ENCODE data around the gene ATXN8OS.
"Not testable (repeated sequence)": the region's sequence is repeated elsewhere in the genome, so short reads cannot be mapped to it uniquely, and the experiment has no call there.

The ATXN8OS gene

GRCh38 chr13:70107498-70108281 is at the start of gene ATXN8OS:
Gene ATXN8OS, plus strand, starts transcription at chr13:70107826.
- DNase-seq (ENCODE audit: low spot score), result no peak

GRCh38 chr13:70080012-70080411 is 27.6 kb upstream of the ATXN8OS start:
- no peak for DNase-seq (ENCODE audit: low spot score)

DNA sequence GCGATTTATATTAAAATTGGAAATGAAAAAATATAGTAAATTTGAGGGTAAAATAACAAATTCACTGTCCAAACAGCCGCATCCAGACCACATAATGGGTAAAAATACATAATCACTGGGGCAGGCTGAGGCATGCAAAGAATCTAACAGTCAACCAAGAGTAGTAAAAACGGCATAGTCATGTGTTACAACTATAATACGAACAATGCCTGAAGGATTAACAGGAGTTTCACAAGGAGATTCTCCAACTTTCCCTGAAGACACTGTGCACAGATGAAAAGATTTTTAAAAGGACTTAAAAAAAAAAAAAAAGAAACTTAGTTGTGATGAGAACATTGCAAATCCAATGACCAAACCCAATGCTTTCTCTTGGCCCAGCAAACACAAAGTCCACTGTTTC is 20.4 kb upstream of the ATXN8OS start:
- no peak for DNase-seq (ENCODE audit: low spot score)

DNA sequence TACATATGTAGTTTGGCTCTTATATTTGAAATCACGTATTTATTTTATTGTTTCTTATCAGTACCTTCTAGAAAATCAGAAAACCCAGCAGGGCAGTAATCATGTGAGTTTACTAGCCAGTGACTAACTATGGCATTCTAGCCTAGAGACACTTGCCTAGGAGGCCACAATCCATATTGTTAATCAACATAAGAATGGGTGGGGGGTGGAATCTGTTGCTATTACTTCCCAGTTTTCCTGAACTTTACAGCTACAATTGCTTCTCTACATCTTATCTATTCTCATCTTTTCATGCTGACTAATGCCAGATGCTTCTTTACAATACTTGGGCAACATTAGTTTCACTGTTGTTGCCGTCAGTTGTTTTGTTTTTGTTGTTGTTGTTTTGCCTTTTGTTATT is 18.7 kb upstream of the ATXN8OS start:
- DNase-seq (ENCODE audit: low spot score), result no peak

GRCh38 chr13:70090036-70090723 is 17.4 kb upstream of the ATXN8OS start:
- no peak for DNase-seq (ENCODE audit: low spot score)

DNA sequence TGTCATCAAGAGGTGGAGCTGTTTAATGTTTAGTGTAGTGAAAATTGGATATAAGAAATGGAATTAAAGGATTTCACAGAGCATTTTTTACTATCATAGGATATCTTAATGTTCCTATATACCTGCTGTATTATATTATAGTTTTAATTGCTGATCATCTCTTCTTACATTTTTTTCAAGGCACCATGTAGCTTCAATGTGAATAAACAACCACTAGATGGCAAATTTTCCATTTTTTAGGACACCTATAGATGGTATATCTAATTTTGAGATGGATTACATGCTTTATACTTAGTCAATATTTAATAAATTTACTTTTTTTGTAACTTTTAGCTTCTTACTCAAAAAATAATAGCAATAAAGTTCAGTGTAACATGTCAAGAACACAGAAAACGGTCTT is 9.0 kb upstream of the ATXN8OS start:
- peak; percentile 26 for DNase-seq (ENCODE audit: low spot score)

DNA sequence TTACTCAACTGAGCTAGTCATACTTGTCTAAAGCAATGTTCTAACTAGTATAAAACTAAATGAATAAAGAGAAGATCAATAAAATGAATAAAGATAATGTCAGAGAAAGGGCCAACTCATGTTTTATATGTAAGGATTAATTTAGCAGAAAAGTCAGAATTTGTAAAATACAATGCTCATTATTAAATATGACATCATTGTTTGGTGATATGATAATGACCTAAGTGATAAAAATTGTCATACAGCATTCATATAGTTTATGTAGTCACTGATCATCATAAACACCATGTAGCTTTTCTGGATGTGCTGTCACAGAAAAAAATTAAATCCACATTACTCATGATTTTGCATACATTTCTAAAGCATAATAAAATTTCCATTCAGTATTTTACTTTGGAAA is 3.1 kb upstream of the ATXN8OS start:
- DNase-seq (ENCODE audit: low spot score), result no peak

GRCh38 chr13:70107125-70107497 is 515 bp upstream of the ATXN8OS start:
- no peak for DNase-seq (ENCODE audit: low spot score)

DNA sequence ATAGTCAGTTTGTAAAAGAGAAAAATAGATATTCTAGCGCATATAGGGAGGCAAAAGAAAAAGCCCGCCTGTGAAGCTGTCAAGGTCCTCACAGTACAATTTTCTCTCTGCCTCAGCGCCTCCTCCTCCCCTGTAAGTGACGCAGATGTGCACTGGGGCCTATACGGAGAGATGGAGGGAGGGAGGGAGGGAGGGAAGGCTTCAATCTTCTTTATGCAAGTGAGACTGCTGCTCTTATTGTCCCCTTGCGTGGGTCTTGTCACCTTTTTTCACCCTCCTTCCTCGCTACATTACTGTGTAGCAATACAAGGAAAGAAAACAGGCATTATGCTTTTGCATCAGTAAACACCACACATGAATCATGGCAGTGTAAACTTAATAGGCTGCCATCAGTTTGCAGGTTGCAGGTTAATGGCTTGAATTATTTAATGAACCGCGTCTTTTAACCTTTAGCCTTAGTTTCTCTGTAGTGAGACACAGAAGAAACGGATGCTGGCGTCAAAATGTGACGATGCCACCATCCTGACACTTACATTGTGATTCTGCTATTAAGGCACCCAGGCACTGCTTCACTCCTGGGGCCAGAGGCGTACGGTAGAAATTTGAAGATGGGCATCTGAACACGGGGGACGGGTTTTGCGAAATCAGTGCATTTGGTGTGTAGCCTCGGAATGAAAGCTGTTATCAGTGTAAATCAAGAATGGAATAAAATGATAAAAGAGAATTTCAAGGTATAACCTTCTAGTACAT is 905 bp downstream of the ATXN8OS start, which contains the start of gene KLHL1:
Gene KLHL1, minus strand, starts transcription at position 97 of the 750 bp plus-strand sequence. CDS start 753 bp downstream, outside the sequence.
- no peak for DNase-seq (ENCODE audit: low spot score)

GRCh38 chr13:70117338-70117905 is 9.8 kb downstream of the ATXN8OS start:
- DNase-seq (ENCODE audit: low spot score), result no peak

GRCh38 chr13:70125693-70126092 is 18.1 kb downstream of the ATXN8OS start:
- DNase-seq (ENCODE audit: low spot score), result no peak

- DNase-seq (ENCODE audit: low spot score), result no peak
Observed at GRCh38 chr13:70128098-70128497, 20.5 kb downstream of the ATXN8OS start.

DNA sequence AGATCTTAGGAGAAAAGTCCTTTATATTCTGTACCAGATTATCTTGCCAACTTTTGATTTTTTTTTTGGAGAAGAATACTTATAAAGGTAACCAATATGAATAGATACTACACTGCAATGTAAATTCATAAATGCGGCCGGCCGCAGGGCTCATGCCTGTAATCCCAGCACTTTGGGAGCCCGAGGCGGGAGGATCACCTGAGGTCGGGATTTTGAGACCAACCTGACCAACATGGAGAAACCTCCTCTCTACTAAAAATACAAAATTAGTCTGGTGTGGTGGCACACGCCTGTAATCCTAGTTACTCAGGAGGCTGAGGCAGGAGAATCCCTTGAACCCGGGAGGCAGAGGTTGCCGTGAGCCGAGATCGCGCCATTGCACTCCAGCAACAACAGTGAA is 35.0 kb downstream of the ATXN8OS start:
- DNase-seq (ENCODE audit: low spot score), result not testable (repeated sequence)

- no peak for DNase-seq (ENCODE audit: low spot score)
Observed at GRCh38 chr13:70162141-70162540, 54.5 kb downstream of the ATXN8OS start.

DNA sequence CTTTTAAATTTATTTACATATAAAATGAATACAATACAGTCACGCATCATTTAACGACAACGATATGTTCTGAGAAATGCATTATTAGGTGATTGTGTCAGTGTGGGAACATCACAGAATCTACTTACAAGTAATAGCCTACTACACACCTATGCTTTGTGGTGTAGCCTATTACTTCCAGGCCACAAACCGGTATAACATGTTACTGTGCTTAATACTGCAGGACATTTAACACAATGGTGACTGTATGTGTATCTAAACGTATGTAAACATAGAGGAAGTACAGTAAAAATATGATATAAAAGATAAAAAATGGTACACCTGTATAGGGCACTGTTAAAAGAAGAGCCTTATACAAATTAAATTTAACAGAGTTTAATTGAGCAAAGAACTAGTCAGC is 63.1 kb downstream of the ATXN8OS start:
- DNase-seq (ENCODE audit: low spot score), result no peak

DNA sequence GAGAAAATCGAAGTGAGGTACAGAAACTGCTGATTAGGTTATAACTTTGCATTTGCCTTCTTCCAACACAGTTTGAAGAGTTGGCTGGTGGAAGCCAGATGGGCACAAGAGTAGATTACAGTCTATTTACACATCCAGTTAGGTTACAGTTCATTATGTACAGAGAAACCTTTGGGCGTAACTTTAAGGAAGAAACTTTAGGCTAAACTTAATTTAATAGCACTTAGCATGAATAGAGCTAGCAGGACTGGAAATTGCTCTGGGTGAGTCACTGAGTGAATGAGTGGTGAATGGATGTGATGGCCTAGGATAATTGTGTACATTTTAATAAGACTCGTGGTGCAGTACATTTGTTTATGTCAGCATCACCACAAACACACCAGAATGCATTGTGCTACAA is 63.5 kb downstream of the ATXN8OS start:
- no peak for DNase-seq (ENCODE audit: low spot score)

DNA sequence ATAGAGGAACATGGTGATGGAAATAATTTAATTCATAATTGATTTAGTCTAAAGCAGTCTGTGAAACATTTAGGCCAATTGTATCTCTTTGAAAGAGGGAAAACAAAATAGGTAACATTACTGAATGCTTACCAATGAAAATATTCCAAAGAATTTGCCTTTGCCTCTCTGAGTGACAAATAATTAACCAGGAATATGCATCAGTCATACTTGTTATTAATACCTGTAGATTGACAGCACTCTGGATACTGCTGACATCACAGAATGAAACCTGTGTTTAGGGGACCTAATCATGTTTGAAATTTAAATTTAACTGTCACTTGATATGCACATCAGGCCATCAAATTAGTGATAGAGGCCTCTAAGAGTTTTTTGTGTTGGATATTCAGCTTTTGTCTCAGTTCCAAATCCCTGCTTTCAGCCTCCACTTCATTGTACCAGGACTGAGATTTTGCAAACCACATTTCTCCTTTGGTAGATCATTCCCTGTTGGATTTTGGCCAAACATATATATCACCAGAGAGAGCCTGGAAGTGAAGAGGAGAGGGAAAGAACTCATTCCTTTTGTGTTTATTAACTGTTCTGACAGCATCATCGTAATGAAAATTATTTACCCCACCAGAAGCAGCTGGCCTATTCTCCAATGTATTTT is 65.4 kb downstream of the ATXN8OS start:
- DNase-seq (ENCODE audit: low spot score), result no peak

GRCh38 chr13:70173598-70173959 is 66.0 kb downstream of the ATXN8OS start:
- no peak for DNase-seq (ENCODE audit: low spot score)

GRCh38 chr13:70178346-70178745 is 70.7 kb downstream of the ATXN8OS start:
- no peak for DNase-seq (ENCODE audit: low spot score)
